MG63 (cell line): ENCODE data around the gene GNA15. TPM values are rescaled to one million over a fixed set of nuclear protein-coding genes. Genes with fewer than 3 reads are reported as not detected.
"Not testable (repeated sequence)": the region's sequence is repeated elsewhere in the genome, so short reads cannot be mapped to it uniquely, and the experiment has no call there.

Experiments used
- DNase-seq: peaks from one replicate; pipeline ENCODE4 v3.0.0-alpha.2; 2020
- H3K27me3 ChIP-seq: fragments of 250-450 bp; sonication (Bioruptor Pico); 2 replicates; pipeline ENCODE4 v1.5.1; 2020; ENCODE audit warnings: mild to moderate bottlenecking, moderate library complexity
- H3K36me3 ChIP-seq: fragments of 250-450 bp; sonication (Bioruptor Pico); 2 replicates; pipeline ENCODE4 v1.5.1; 2020; ENCODE audit warnings: mild to moderate bottlenecking, moderate library complexity
- H3K4me3 ChIP-seq: fragments of 250-450 bp; sonication (Bioruptor Pico); 2 replicates; pipeline ENCODE4 v1.5.1; 2020; ENCODE audit warnings: mild to moderate bottlenecking, moderate library complexity
- H3K9me3 ChIP-seq: fragments of 250-450 bp; sonication (Bioruptor Pico); 2 replicates; pipeline ENCODE4 v1.5.1; 2020; ENCODE audit warnings: mild to moderate bottlenecking, moderate library complexity
- total RNA-seq: library from RNA; depleted of rRNA; stranded (reverse); fragments of >200 nt; shearing (Covaris generic); gene quantifications from 2 replicates; pipeline ENCODE4 v1.2.3, GENCODE V29; 2014; ENCODE audit warnings: low replicate concordance

Gene GNA15
- total RNA-seq, 1 experiment from 2014 or later = not detected

DNA sequence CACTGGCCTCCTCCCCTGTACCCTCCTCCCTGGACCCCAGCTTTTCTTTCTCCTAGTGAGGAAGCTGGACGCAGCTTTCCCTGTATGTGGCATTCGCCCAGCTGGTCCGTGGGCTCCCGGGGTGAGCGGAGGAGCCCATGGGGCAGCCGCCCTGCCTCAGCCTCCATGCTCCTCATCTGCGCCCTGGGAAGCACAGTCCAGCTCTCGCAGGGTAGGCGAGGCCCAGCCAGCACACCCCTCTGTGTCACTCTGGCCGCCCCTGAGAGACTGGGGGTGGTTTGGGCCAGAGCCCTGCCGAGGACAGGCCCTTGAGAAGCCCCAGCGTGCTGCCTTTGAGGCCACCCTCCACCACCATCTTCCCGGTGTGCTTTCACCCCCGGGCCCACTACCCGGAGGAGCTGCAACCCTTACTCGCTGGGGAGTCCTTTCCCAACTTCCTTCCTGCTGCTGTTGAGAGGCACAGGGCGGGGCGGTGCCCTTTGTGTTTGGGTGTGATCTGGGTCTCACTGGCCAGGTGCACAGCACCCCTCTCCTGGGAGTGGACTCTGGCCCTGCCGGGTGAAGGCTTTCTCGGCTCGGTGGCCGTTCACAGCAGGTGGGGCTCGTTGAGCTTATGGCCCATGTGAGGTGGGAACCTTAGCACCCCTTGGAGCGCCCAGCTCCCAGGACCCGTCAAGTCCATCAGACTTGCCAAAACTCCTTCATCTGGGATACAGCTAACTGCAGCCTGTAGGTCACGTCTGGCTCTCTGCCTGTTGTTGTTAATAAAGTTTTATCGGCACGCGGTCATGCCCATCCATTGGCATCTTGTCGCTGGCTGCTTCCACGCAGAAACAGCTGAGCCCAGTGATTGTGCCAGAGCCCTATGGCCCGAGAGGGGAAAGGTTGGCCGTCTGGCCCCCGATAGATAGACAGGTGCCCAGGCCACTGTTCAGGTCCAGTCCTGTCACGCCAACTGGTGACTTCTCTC is 53.1 kb downstream of the GNA15 start:
- H3K4me3 ChIP-seq = no peak overlapping the region
- no peaks in the 10 kb centered on the region for H3K27me3 ChIP-seq
- H3K36me3 ChIP-seq = peaks cover 3% of the 10 kb centered on the region; the same call in 1 of the 2 replicates
- no peak for DNase-seq
- no peaks in the 10 kb centered on the region for H3K9me3 ChIP-seq

DNA sequence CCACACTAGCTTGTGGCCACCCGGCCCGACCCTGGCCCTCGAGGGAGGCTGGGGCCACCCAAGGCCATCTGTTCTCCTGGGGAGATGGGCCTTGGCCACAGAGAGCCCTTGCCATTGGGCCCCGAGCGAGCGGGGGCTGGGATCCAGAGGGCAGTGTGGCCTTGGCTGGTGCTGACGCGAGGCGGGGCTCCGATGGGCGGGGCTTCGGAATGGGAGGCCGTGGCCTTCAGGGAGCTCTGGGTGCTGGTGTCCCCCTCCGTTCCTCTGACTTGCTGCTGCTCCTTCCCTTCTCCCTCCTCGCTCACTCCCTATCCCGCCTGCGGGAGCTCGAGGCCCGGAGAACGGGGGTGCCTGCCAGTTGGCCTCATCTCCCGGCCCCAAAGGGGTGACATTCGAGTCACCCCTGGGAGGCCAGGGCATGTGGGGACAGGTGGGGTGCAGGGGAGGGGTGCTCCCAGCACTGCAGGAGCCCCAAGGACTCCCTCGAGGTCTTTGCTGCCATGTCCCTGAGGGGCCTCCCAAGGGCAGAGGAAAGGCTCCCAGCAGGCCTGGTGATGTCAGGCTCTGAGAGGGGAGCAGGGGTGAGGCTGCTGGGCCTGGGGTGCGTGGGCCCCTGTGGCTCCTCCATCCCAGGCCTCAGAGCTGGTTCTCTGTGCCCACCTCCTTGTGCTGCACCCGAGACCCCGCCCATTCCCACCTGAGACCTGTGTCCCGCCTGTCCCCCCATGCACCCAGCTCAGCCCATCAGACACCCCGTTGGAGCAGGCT is 54.1 kb downstream of the GNA15 start:
- no peak for DNase-seq
- Histone ChIP-seq H3K27me3 (no peaks in the 10 kb centered on the region), H3K36me3 (peaks cover 3% of the 10 kb centered on the region; the same call in 1 of the 2 replicates), H3K4me3 (no peak overlapping the region), H3K9me3 (no peaks in the 10 kb centered on the region)

DNA sequence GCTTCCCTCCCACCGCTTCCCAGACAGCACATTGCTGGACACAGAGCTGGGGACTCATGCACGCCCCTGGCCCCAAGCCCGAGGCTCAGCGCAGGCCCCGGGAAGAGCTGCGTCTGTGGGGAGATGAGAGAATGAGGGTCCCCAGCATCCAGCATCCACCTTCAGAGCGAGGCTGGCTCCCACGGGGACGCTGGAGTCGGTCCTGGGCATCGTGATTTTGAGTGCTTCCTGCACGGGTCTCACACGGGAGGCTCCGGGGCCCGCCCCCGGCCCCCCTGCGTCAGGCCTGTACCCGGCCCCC is 54.6 kb downstream of the GNA15 start:
- no peak overlapping the region for H3K4me3 ChIP-seq
- no peak for DNase-seq
- H3K9me3 ChIP-seq = no peaks in the 10 kb centered on the region
- H3K27me3 ChIP-seq = no peaks in the 10 kb centered on the region
- H3K36me3 ChIP-seq = peaks cover 3% of the 10 kb centered on the region; the same call in 1 of the 2 replicates

DNA sequence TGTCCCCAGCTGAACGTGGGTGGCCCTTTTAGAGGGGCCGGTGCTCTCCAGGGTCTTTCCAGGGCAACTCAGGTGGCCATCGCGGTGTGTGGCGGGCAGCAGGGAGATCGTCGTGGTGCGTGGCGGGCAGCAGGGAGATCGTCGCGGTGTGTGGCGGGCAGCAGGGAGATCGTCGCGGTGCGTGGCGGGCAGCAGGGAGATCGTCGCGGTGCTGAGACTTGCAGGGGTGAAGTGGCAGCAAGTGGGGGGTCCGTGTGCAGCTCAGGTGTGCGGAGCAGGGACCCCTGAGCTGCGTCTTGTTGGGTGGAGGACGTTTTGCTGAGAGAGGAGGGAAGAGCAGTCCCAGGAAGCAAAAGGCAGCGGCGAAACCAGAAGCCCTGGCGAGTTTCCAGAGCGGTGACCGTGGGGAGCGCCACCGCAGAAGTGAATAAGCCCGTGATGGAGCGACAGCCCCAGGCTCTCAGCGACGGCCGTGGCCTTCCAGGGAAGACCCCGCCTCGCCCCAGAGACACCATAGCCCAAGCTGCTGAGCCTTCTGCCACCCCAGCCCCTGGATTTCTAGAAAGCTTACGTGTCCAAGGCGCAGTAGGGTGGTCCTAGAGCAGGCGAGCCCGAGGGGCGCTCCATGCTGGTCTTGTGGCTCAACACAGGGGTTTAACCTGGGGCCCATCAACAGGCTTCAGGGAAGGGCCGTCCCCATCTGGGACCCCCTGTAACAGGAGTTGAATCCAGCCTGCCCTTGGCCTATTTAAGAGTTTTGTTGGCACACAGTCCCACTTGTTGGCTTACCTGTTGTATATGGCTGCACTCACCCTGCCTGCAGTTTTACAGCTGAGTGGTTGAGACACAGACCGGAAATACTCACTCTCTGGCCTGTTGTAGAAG is 55.3 kb downstream of the GNA15 start:
- no peak for DNase-seq
- H3K4me3 ChIP-seq = no peak overlapping the region
- H3K27me3 ChIP-seq = no peaks in the 10 kb centered on the region
- H3K36me3 ChIP-seq = peaks cover 3% of the 10 kb centered on the region; the same call in 1 of the 2 replicates
- no peaks in the 10 kb centered on the region for H3K9me3 ChIP-seq

DNA sequence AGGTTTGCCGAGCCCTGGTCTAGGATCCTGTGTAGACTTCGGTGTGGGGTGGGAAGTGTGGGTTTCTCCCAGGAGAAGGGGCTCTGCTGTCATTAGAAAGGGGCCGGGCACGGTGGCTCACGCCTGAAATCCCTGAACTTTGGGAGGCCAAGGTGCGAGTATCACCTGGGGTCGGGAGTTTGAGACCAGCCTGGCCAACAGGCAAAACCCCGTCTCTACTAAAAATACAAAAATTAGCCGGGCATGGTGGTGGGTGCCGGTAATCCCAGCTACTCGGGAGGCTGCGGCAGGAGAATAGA is 55.9 kb downstream of the GNA15 start:
- H3K9me3 ChIP-seq, H3K4me3 ChIP-seq, DNase-seq, H3K27me3 ChIP-seq, H3K36me3 ChIP-seq: not testable (repeated sequence)

DNA sequence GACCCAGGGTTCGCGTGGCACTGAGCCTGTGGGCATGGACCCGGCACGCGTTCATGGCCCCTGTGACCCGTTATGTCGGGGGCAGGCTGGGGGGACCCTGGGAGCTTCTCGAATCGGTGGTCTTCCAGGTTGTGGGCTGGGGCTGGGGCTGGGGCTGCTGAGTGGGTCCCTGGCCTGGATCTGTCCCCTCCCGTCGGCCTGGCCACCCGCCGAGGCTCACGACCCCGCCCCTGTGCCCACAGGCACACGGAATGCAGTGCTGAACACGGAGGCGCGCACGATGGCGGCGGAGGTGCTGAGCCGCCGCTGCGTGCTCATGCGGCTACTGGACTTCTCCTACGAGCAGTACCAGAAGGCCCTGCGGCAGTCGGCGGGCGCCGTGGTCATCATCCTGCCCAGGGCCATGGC is 56.4 kb downstream of the GNA15 start:
- no peak for DNase-seq
- H3K9me3 ChIP-seq = no peaks in the 10 kb centered on the region
- no peak overlapping the region for H3K4me3 ChIP-seq
- no peaks in the 10 kb centered on the region for H3K27me3 ChIP-seq
- H3K36me3 ChIP-seq = peaks cover 3% of the 10 kb centered on the region; the same call in 1 of the 2 replicates

DNA sequence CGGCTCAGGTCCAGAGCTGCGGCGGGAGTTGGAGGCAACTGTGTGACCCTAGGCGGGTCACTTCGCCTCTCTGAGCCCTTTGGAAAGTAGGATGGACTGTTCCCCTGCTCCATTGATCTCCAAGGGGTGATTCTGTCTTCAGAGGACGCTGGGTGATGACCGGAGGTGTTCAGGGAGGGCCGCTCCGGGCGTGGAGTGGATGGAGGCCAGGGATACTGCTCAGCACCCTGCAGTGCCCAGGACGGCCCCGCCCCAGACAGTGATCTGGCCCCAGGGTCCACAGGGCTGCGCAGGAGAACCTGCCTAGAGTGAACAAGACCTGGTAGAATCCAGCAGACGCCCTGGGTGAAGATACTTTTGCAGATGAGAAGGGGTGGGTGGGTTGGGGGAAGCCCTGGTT is 56.9 kb downstream of the GNA15 start:
- no peaks in the 10 kb centered on the region for H3K9me3 ChIP-seq
- no peaks in the 10 kb centered on the region for H3K27me3 ChIP-seq
- no peak for DNase-seq
- no peaks in the 10 kb centered on the region; the same call in 1 of the 2 replicates for H3K36me3 ChIP-seq
- no peak overlapping the region for H3K4me3 ChIP-seq

DNA sequence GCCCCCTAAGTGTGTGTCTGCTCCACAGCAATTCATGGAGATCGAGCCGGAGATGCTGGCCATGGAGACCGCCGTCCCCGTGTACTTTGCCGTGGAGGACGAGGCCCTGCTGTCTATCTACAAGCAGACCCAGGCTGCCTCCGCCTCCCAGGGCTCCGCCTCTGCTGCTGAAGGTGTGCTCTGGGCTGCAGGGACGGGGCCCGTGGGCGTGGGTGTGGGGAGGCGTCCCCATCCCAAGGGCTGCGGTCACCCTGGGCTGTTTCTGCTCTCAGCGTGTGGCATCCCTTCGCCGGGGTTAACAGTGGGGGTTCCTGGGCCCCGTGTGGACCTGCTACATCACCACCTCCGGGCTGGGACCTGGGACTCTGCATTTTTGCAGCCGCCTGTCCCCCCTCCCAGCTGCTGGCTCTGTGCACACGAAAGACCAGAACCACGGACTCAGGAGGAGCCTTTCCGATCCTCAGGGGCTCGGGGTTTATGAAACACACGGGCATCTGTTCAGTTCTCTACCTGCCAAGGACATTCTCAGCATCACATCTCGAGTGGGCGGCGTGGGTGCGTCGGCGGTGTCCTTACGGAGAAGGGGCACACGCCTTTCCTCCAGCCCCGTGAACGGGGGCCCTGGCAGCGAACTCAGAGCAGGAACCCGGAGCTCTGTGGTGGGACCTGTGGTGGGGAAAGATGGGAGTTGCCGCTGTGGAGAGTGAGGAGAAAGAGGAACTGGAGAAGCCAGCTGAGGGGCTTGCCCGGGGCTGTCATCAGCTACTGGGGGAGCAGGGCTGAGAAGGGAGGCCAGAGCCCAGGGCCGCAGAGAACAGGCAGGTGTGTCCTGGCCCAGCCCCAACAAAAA is 57.6 kb downstream of the GNA15 start:
- Histone ChIP-seq H3K9me3 (no peaks in the 10 kb centered on the region), H3K36me3 (no peaks in the 10 kb centered on the region; the same call in 1 of the 2 replicates), H3K4me3 (no peak overlapping the region), H3K27me3 (no peaks in the 10 kb centered on the region)
- no peak for DNase-seq

DNA sequence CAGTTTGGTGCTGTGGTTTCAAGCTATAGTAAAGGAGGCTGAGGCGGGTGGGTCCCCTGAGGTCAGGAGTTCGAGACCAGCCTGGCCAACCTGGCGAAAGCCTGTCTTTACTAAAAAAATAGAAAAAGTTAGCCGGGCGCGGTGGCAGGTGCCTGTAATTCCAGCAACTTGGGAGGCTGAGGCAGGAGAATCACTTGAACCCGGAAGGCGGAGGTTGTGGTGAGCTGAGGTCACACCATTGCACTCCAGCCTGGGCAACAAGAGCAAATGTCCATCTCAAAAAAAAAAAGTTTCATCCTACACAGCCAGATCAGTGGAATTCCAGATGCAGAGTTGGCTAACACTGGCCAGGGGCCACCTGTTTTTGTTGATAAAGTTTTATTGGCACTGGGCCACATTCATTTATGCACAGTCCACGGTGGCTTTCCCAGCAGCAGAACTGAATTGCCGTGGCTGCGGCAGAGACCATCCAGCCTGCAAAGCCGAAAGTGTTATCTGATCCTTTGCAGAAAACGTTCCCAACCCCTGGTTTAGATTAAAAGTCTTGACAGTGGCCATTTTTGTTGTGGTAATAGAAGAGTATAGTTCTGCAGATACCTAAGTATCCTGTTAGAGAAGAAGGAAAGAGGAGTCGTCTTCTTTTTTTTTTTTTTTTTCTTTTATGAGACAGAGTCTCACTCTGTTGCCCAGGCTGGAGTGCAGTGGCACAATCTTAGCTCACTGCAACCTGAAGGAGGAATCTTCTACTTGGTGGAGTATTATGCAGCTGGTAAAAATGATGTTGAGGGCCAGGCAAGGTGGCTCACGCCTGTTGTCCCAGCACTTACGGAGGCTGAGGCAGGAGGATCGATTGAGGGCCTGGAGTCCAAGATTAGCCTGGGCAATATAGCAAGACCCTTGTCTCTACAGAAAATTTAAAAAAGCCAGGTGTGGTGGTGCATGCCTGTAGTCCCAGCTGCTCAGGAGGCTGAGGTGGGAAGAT is 58.6 kb downstream of the GNA15 start:
- DNase-seq = no peak
- H3K27me3 ChIP-seq = no peaks in the 10 kb centered on the region
- no peak overlapping the region for H3K4me3 ChIP-seq
- no peaks in the 10 kb centered on the region for H3K36me3 ChIP-seq
- no peaks in the 10 kb centered on the region for H3K9me3 ChIP-seq

DNA sequence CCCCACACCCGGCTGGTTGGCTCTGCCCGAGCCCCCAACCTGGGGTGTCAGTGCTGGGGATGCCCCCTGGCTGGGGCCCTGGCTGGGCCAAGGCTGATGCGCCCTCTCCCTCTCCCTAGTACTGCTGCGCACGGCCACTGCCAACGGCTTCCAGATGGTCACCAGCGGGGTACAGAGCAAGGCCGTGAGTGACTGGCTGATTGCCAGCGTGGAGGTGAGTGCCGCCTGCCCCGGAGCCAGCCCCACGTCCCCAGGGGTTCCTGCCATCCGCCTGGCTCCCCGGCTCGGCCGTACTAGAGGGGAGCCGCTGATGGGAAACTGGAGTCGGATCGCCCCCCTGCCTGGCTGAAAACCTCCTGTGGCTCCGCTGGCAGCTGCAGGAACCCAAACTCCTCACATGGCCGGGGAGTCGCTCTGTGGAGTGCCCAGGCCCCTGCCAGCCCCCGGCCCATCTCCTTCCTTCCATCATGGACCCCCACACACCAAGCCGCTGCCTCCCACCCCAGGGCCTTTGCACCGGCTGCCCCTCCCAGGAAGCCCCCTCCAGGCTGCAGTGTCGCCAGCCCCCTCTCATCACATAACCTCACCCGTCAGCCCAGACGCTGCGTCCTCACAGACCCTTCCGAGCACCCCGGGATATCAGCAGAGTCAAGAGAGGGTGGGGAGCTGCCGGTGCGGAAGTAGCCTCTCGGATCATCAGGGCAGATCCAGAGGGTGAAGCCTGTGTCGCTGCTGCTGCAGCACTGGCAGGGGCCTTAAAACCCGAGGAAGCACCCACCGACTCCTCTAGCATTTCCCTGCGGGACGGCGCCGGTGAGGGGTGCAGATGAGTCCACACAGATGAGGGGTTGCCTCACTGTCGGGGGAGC is 60.5 kb downstream of the GNA15 start:
- no peaks in the 10 kb centered on the region for H3K36me3 ChIP-seq
- no peak for DNase-seq

DNA sequence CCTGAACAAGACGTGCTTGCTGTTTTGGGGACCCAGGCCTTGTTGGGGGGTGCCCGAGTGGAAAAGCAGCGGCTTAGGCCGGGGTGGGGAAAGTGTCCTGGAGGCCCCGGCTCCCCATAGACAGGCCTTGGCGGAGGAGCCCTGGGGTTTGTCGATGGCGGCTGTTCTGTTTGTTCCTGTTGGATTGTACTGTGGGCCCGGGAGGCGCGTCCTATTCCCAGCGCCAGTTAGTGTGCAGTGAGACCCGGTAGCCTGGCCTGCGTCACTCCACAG is 61.0 kb downstream of the GNA15 start:
- Histone ChIP-seq H3K9me3 (no peaks in the 10 kb centered on the region), H3K36me3 (no peaks in the 10 kb centered on the region)
- DNase-seq = no peak

More for the DNA sequence above, 60.5 kb downstream of the GNA15 start:
- Histone ChIP-seq H3K9me3 (no peaks in the 10 kb centered on the region), H3K27me3 (no peaks in the 10 kb centered on the region), H3K4me3 (no peak overlapping the region)

DNA sequence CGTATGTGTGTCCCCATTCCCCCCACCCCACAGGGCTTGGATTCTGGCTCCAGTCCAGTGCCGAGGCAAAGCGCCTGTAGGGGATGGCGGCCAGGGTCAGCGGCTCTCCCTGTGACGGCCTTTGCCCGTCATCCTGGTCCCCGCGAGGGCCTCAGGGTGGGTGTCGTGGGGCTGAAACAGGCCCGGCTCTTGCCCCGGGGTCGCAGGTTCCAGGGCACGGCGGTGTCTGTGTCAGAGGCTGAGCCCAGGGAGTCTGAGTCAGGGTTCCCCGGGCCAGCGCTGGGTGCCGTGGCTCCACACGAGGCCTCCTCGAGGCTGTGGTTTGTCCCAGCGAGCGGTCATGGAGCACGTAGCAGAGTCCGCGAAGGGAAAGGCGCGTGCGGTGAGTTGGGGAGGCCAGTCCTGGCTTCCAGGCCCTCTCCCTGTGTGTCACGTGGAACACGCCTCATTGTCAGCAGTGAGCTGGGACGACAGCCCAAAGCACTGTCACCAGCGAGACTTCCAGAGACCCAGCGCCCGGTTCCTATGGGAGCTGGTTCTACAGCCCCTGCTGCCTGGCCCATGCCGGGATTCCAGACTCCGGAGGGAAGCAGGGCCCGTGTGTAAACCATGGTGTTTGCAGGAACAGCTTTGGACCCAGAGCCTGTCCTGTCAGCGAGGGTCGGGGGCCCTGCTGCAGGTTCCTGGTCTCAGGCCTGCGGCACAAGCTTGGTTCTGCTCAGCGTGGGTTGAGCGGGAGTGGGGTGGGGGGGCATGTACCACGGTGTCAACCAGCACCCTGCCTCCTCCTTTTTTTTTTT is 63.3 kb downstream of the GNA15 start:
- Histone ChIP-seq H3K27me3 (no peaks in the 10 kb centered on the region), H3K4me3 (no peak overlapping the region), H3K36me3 (no peaks in the 10 kb centered on the region), H3K9me3 (no peaks in the 10 kb centered on the region)
- no peak for DNase-seq

More for the DNA sequence above, 61.0 kb downstream of the GNA15 start:
- Histone ChIP-seq H3K4me3 (no peak overlapping the region), H3K27me3 (no peaks in the 10 kb centered on the region)

DNA sequence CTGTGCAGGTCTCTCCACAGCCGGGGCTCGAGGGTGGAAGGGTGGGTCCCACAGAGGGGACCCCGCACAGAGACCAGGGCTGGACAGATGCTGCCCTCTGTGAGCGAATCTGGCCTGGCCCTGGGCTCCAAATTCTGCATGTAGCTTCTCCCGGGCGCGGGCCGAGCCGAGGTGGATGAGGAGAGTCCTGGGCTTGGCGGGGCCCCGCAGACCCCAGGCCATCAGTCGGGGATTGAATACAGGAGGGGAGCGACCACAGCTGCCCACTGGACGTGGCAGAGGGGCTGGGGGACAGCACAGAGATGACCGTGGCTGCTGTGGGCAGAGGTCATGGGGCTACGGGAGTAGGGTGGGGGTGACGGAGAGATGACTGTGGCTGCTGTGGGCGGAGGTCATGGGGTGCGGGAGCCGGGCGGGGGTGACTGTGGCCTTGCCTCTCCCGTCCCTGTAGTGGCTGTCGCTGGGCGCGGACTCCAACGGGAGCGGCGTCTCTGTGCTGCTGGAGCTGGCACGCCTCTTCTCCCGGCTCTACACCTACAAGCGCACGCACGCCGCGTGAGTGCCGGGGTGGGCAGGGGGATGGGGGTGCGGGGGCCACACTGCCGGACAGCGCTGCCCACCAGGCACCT is 65.4 kb downstream of the GNA15 start:
- Histone ChIP-seq H3K36me3 (no peaks in the 10 kb centered on the region), H3K4me3 (no peak overlapping the region), H3K9me3 (no peaks in the 10 kb centered on the region), H3K27me3 (no peaks in the 10 kb centered on the region)
- no peak for DNase-seq
